ENCODE results near the gene SMG1. TPM values are rescaled to one million over a fixed set of nuclear protein-coding genes. Genes with fewer than 3 reads are reported as not detected.
A peak's percentile ranks its signal among the peaks of the same experiment; 100 is the strongest.
"Not testable (repeated sequence)": the region's sequence is repeated elsewhere in the genome, so short reads cannot be mapped to it uniquely, and the experiment has no call there.

The SMG1 gene
- total and polyA plus RNA-seq, 10 of the 15 experiments (the other 5 are each of a cell fraction or from before 2014, with no cell fraction given) = 3.9 to 66.7 (median 37.0) TPM

DNA sequence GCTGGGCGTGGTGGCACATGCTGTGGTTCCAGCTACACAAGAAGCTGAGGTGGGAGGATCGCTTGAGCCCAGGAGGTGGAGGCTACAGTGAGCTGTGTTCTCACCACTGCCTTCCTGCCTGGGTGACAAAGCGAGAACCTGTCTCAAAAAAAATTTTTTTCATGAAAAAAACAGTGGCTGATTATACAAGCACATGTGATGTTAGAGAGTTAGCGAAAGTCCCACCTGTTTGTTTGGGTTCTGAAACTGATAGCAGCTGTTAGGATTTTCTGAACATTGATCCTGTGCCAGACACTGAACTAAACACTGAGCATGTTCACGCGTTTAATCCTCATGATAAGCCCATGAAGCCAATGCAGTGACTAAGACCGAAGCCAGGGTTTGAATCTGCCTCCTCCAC lies 159.0 kb downstream of the SMG1 start:
- SMC1A ChIA-PET (ENCODE audit: uncharacterized antibody, unreplicated experiment) = interaction anchor here (0.7 to 1.8 kb wide), 3 partner anchors 18 to 1511 kb away, joined by 3 to 5 read pairs (median 4); no protein-coding TSS in a partner anchor
- intact Hi-C loops (cut with micrococcal nuclease; ENCODE audit: unreplicated experiment) = not testable (repeated sequence)

More for the DNA sequence above, 159.0 kb downstream of the SMG1 start:
- in situ Hi-C loops (cut with MboI) = loop anchor here (25.0 kb wide), 2 partner anchors 830 to 1205 kb away; no protein-coding TSS in a partner anchor
- H2AFZ ChIP-seq (ENCODE audit: control insufficient read depth, low read depth, low read length); H3K27me3 ChIP-seq (replicated peaks in 1 of 2; ENCODE audit: control insufficient read depth in 2 of 2, insufficient read depth in 2 of 2, low read length in 1 of 2); H3K79me2 ChIP-seq (ENCODE audit: control insufficient read depth, insufficient read depth, low read length); H3K27ac ChIP-seq (ENCODE audit: control insufficient read depth, insufficient read depth); H3K36me3 ChIP-seq (ENCODE audit: control insufficient read depth in 2 of 2, insufficient read depth in 2 of 2, low read length in 1 of 2); H3K4me1 ChIP-seq (ENCODE audit: control insufficient read depth, insufficient read depth, low read length); CTCF ChIA-PET; BruUV-seq (replicated peaks); H3K4me2 ChIP-seq (ENCODE audit: control insufficient read depth, insufficient read depth); H3K4me3 ChIP-seq; H3K9me3 ChIP-seq (replicated peaks; ENCODE audit: control insufficient read depth, insufficient read depth, low read length); H4K20me1 ChIP-seq (ENCODE audit: control insufficient read depth, insufficient read depth); H3K9ac ChIP-seq (ENCODE audit: control insufficient read depth, insufficient read depth, low read length): not testable (repeated sequence)
- ATAC-seq (peak; percentile 74), FAIRE-seq (peak; percentile 41), DNase-seq (ENCODE audit: low read depth, low spot score) (peak; percentile 61)
- ChIA-PET POLR2A (interaction anchor here (0.9 kb wide), 1 partner anchor 34 kb away, joined by 3 read pairs; the partner anchor contains the start of gene ARL6IP1), RAD21 (ENCODE audit: unreplicated experiment) (interaction anchor here (1.0 to 1.2 kb wide), 2 partner anchors 22 to 33 kb away, joined by 3 to 4 read pairs; no protein-coding TSS in a partner anchor)
- peak; percentile 63 for TF ChIP-seq SKIL (IDR thresholded peaks at IDR 0.05; ENCODE audit: low read depth, poor library complexity, severe bottlenecking)
- TF ChIP-seq IKZF2 (IDR thresholded peaks at IDR 0.05) = peak in 1 of 2 experiments; percentile 41; a peak in 1 of 4 replicates
- TF ChIP-seq RUNX3 (IDR thresholded peaks at IDR 0.05; ENCODE audit: low read length) = 0 out of 2 replicates have a peak, but pooled peaks have one; percentile 15
- TF ChIP-seq MEF2B (IDR thresholded peaks at IDR 0.05; ENCODE audit: partially characterized antibody, poor library complexity, severe bottlenecking) = peak; percentile 17
- TF ChIP-seq, protein P1, sequence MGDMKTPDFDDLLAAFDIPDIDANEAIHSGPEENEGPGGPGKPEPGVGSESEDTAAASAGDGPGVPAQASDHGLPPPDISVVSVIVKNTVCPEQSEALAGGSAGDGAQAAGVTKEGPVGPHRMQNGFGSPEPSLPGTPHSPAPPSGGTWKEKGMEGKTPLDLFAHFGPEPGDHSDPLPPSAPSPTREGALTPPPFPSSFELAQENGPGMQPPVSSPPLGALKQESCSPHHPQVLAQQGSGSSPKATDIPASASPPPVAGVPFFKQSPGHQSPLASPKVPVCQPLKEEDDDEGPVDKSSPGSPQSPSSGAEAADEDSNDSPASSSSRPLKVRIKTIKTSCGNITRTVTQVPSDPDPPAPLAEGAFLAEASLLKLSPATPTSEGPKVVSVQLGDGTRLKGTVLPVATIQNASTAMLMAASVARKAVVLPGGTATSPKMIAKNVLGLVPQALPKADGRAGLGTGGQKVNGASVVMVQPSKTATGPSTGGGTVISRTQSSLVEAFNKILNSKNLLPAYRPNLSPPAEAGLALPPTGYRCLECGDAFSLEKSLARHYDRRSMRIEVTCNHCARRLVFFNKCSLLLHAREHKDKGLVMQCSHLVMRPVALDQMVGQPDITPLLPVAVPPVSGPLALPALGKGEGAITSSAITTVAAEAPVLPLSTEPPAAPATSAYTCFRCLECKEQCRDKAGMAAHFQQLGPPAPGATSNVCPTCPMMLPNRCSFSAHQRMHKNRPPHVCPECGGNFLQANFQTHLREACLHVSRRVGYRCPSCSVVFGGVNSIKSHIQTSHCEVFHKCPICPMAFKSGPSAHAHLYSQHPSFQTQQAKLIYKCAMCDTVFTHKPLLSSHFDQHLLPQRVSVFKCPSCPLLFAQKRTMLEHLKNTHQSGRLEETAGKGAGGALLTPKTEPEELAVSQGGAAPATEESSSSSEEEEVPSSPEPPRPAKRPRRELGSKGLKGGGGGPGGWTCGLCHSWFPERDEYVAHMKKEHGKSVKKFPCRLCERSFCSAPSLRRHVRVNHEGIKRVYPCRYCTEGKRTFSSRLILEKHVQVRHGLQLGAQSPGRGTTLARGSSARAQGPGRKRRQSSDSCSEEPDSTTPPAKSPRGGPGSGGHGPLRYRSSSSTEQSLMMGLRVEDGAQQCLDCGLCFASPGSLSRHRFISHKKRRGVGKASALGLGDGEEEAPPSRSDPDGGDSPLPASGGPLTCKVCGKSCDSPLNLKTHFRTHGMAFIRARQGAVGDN (IDR thresholded peaks at IDR 0.05) = peak; percentile 65; the same call in 1 of the 2 replicates
- peak; percentile 82; the same call in 1 of the 2 replicates for TF ChIP-seq TCF12 (IDR thresholded peaks at IDR 0.05; ENCODE audit: low read depth, low read length)
- TF ChIP-seq BHLHE40 (IDR thresholded peaks at IDR 0.05; ENCODE audit: borderline replicate concordance in 1 of 2, low read depth in 2 of 2, low read length in 1 of 2) = peak; percentile 39 to 59; a peak in 2 of 4 replicates
- peak; percentile 74 for TF ChIP-seq RAD51 (IDR thresholded peaks at IDR 0.05)
- TF ChIP-seq ZNF384 (IDR thresholded peaks at IDR 0.05; ENCODE audit: borderline replicate concordance, low read depth, low read length) = peak; percentile 64; the same call in 1 of the 2 replicates
- TF ChIP-seq TCF3 (IDR thresholded peaks at IDR 0.05; ENCODE audit: borderline replicate concordance, insufficient read depth, low read depth, low read length) = peak; percentile 62; the same call in 1 of the 2 replicates
- WGBS (ENCODE audit: insufficient coverage, insufficient replicate concordance, low lambda C conversion rate, missing lambda C conversion rate) = 0% methylated on average over 4 of the region's 7 CpGs

Data from GM12878 (cell line).